AG20443 (cell line): Measurements from ENCODE around the gene UBE2V1.
"Not testable (repeated sequence)": the region's sequence is repeated elsewhere in the genome, so short reads cannot be mapped to it uniquely, and the experiment has no call there.

Source experiments
- DNase-seq: peaks from one replicate; pipeline ENCODE4 v3.0.0; 2012; ENCODE audit warnings: low spot score, mixed read lengths

UBE2V1 gene

GRCh38 chr20:50137702-50138101 lies 24.8 kb upstream of the UBE2V1 start:
- not testable (repeated sequence) for DNase-seq

GRCh38 chr20:50136822-50137599 lies 24.1 kb upstream of the UBE2V1 start:
- no peak for DNase-seq

GRCh38 chr20:50135157-50135556 lies 22.2 kb upstream of the UBE2V1 start:
- DNase-seq: not testable (repeated sequence)

- DNase-seq: no peak
Measured at GRCh38 chr20:50133474-50134217, 20.7 kb upstream of the UBE2V1 start.

- DNase-seq: no peak
Measured at GRCh38 chr20:50133041-50133440, 20.1 kb upstream of the UBE2V1 start.

- peak; percentile 33 for DNase-seq
Measured at GRCh38 chr20:50130995-50131394, 18.0 kb upstream of the UBE2V1 start.

- no peak for DNase-seq
Measured at GRCh38 chr20:50130356-50130723, 17.4 kb upstream of the UBE2V1 start.

GRCh38 chr20:50129662-50130355 lies 16.9 kb upstream of the UBE2V1 start:
- DNase-seq: peak; percentile 40

- DNase-seq: no peak
Measured at GRCh38 chr20:50128520-50128905, 15.6 kb upstream of the UBE2V1 start.

GRCh38 chr20:50127587-50128519 lies 14.9 kb upstream of the UBE2V1 start:
- no peak for DNase-seq

- DNase-seq: no peak
Measured at GRCh38 chr20:50126662-50127061, 13.7 kb upstream of the UBE2V1 start.

GRCh38 chr20:50125279-50125678 lies 12.3 kb upstream of the UBE2V1 start:
- DNase-seq: no peak

GRCh38 chr20:50124496-50124895 lies 11.5 kb upstream of the UBE2V1 start:
- DNase-seq: no peak

- DNase-seq: no peak
Measured at GRCh38 chr20:50123418-50123817, 10.5 kb upstream of the UBE2V1 start.

GRCh38 chr20:50122763-50123162 lies 9.8 kb upstream of the UBE2V1 start:
- DNase-seq: no peak

- DNase-seq: peak; percentile 69
Measured at GRCh38 chr20:50121858-50122271, 8.9 kb upstream of the UBE2V1 start.

- DNase-seq: peak; percentile 71
Measured at GRCh38 chr20:50120935-50121693, 8.2 kb upstream of the UBE2V1 start.

- DNase-seq: no peak
Measured at GRCh38 chr20:50118203-50118602, 5.3 kb upstream of the UBE2V1 start.

GRCh38 chr20:50116368-50116999 lies 3.5 kb upstream of the UBE2V1 start:
- DNase-seq: no peak

- DNase-seq: peak; percentile 95
Measured at GRCh38 chr20:50115591-50116367, 2.8 kb upstream of the UBE2V1 start.
